ENCODE measurements around the gene ARL15.
"Not testable (repeated sequence)": the region's sequence is repeated elsewhere in the genome, so short reads cannot be mapped to it uniquely, and the experiment has no call there.

Gene ARL15

DNA sequence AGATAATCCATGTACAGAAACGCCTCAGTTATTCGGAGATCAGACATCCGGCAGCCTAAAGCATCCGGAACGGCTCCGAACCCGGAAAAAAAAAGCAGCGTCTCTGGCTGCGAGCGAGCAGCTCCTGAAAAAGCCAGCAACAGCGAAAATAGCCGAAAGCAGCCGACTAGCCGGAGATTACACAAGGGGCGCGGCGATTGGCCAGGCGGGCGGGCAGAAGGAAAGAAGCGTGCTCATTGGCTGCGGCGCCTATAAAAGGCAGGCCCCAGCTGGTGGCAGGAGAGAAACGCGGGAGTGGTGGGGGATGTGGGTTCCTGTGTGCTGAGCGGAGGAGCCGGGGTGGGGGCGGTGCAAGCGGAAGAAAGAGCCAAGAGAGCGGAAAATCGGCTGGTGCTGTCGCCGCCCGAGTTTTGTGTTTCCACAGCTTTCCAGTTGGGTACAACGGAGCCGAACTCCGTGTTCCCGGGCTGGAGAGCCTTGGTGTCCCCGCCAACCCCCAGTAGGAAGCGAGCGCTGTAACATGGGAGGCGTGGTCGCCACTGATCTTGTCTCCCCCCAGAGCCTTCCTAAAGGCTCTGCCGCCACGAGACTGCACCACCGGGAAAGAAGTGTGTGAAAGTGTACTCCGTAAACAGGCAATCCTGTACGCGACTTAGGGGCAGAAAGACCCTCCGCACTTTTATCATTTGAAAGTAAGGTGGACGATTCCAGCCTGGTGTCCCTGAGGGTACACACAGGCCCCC lies at the start of gene ARL15:
Gene ARL15, minus strand, starts transcription at position 141 of the 743 bp plus-strand sequence.
- H3K4me3 ChIP-seq (ENCODE audit: control insufficient read depth, low read depth, low read length), result peak within 1 kb of the TSS; percentile 93
- peak; percentile 95 for DNase-seq (ENCODE audit: low read depth)
- TF ChIP-seq, protein P1, sequence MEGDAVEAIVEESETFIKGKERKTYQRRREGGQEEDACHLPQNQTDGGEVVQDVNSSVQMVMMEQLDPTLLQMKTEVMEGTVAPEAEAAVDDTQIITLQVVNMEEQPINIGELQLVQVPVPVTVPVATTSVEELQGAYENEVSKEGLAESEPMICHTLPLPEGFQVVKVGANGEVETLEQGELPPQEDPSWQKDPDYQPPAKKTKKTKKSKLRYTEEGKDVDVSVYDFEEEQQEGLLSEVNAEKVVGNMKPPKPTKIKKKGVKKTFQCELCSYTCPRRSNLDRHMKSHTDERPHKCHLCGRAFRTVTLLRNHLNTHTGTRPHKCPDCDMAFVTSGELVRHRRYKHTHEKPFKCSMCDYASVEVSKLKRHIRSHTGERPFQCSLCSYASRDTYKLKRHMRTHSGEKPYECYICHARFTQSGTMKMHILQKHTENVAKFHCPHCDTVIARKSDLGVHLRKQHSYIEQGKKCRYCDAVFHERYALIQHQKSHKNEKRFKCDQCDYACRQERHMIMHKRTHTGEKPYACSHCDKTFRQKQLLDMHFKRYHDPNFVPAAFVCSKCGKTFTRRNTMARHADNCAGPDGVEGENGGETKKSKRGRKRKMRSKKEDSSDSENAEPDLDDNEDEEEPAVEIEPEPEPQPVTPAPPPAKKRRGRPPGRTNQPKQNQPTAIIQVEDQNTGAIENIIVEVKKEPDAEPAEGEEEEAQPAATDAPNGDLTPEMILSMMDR (conservative IDR thresholded peaks at IDR 0.05; ENCODE audit: control insufficient read depth, insufficient read depth, low read depth, low read length), result no peak

DNA sequence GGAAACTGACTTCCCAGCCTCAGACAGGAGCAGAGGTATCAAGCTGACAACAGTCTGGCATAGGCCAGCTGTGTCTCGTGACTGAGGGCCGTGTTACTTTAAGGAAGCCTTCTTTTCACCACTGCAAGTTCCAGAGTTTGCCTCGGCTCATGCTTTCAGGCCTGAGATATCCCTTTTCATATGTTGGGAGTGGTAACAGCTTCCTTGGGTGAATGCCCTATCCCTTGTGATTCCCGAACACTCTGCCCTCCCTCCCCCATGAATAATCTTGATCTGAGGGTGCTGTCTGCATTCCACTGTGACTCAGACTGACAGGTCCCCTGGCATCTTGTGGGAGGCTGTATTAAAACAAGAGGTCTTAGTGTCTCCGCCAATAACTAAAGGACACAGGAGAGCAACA lies 49.7 kb upstream of the ARL15 start:
- TF ChIP-seq, protein P1 (conservative IDR thresholded peaks at IDR 0.05; ENCODE audit: control insufficient read depth, insufficient read depth, low read depth, low read length), result no peak
- DNase-seq (ENCODE audit: low read depth), result peak; percentile 62
- no peak overlapping the region for H3K4me3 ChIP-seq (ENCODE audit: control insufficient read depth, low read depth, low read length)

DNA sequence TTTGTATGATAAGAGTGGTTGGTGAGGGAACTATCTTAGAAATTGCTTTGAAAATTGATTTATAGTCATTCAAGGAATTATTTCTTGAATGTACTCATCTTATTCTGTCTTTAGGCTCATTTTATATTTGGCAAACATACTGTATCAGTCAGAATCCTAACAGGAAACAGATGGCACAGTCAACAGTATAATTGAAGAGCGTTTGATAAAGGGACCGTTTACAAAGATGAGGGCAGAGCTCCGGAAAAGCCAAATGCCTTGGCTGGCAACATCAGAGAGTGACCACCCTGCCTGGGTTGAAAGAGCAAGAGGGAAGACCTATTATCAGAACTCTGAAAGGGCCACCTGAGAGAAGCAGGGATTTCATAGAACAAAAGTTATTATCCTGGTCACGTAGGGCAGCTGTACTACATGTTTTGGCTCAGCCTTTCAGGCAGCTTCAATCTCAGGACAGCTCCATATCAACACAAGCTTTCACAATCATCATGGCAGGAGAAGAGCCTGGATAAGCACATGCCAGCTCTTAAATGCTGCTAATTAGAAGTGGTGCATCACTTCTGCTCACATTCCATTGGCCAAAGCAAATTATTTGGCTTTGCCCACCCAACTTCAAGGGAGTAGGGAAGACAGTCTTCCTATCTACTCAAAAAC lies 47.2 kb upstream of the ARL15 start:
- TF ChIP-seq, protein P1 (conservative IDR thresholded peaks at IDR 0.05; ENCODE audit: control insufficient read depth, insufficient read depth, low read depth, low read length), result no peak
- no peak overlapping the region for H3K4me3 ChIP-seq (ENCODE audit: control insufficient read depth, low read depth, low read length)
- DNase-seq (ENCODE audit: low read depth), result peak; percentile 35

DNA sequence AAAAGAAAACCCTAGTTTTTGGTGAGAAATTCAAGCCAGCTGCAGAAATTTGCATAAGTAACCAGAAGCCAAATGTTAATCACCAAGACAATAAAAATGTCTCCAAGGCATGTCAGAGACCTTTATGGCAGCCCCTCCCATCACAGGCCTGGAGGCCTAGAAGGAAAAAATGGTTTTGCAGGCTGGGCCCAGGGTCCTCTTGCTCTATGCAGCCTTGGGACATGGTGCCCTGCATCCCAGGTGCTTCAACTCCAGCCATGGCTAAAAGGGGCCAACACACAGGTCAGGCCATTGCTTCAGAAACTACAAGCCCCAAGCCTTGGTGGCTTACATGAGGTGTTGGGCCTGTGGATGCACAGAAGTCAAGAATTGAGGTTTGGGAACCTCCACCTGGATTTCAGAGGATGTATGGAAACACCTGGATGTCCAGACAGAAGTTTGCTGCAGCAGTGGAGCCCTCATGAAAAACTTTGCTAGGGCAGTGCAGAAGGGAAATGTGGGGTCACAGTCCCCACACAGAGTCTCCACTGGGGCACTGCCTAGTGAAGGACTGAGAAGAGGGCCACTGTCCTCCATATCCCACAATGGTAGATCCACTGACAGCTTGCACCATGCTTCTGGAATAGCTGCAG lies 43.7 kb upstream of the ARL15 start:
- DNase-seq (ENCODE audit: low read depth); H3K4me3 ChIP-seq (ENCODE audit: control insufficient read depth, low read depth, low read length): not testable (repeated sequence)

DNA sequence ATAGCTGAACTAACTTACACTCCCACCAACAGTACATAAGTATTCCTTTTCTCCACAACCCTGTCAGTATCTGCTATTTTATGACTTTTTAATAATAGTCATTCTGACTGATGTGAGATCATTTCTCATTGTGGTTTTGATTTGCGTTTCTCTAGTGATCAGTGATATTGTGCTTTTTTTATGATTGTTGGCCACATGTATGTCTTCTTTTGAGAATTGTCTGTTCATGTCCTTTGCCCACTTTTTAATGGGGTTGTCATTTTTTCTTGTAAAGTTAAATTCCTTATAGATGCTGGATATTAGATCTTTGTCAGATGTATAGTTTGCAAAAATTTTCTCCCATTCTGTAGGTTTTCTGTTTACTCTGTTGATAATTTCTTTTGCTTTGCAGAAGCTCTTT lies 42.2 kb upstream of the ARL15 start:
- not testable (repeated sequence) for DNase-seq (ENCODE audit: low read depth); H3K4me3 ChIP-seq (ENCODE audit: control insufficient read depth, low read depth, low read length)

DNA sequence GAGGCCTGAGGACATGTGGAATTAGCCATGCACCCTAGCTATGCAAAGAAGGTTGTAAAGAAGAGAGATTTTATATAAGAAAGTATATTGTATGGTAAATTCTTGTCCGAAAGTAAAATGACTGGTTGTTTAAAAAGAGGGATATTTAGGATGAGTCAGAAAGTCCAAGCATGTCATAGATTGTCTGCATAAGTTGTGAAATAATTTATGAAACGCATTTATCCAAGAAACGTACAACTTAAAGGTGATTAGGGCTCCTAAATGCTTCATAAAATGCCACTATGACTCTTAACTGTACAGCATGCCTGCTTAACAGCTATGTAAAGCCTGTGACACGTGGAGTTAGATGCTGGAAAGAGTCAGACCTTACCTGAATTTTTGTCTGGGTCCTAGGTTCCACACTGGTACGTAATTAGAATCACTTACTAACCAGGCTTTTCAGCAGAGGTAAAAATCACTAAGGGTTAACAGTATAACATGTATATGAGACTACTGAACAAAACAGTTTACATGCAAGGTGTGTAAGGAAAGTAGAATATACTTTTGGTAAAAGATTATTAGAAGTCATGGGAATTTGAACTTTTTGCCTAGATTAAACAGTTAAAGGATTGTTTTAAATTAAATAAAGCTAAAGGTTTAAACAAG lies 37.0 kb upstream of the ARL15 start:
- TF ChIP-seq, protein P1 (conservative IDR thresholded peaks at IDR 0.05; ENCODE audit: control insufficient read depth, insufficient read depth, low read depth, low read length), result no peak
- peak; percentile 23 for DNase-seq (ENCODE audit: low read depth)
- no peak overlapping the region for H3K4me3 ChIP-seq (ENCODE audit: control insufficient read depth, low read depth, low read length)

DNA sequence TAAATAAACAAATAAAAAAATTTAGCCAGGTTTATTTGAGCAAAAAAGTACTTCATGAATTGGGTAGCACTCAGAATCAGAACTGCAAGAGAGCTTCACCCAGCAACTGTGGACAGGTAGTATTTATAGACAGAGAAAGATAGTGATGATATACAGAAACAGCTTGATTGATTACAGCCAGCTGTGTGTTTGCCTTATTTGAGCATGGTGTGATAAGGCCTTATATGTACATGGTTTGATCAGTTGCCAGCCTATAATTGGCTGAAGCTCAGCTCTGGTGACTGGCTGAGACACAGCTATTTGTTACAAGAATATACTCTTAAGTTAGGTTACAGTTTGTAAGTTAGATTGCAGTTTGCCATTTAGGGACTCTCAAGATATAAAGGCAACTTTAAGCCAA lies 34.3 kb upstream of the ARL15 start:
- peak; percentile 41 for DNase-seq (ENCODE audit: low read depth)
- H3K4me3 ChIP-seq (ENCODE audit: control insufficient read depth, low read depth, low read length), result no peak overlapping the region
- TF ChIP-seq, protein P1 (conservative IDR thresholded peaks at IDR 0.05; ENCODE audit: control insufficient read depth, insufficient read depth, low read depth, low read length), result no peak

All from fibroblast of mammary gland (primary cell).